ENCODE results near the gene OR10H2.

DNA sequence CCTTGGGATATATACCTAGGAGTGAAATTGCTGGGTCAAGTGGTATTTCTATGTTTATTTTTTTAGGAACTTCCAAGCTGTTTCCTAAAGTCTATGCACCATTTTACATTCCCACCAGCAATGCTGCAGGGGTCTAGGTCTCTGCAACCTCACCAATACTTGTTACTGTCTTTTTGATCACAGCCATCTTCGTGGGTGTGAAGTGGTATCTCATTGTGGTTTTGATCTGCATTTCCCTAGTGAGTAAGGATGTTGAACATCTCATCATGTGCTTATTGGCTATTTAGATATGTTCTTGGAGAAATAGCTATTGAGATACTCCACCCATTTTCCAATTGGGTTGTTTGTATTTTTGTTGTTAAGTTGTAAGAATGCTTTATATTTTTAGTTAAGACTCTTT lies 2.7 kb downstream of the OR10H2 start:
- TF ChIP-seq POLR2A (IDR thresholded peaks at IDR 0.05; ENCODE audit: low read length) (no peak), GATA1 (IDR thresholded peaks at IDR 0.05; ENCODE audit: low read depth, low read length) (no peak)

Data from erythroblast (primary cell).